A673 (cell line): Measurements from ENCODE around the gene LONP2.

ENCODE experiments used
- CTCF ChIP-seq: fragments of 300-800, 200-600 bp; sonication (generic); conservative IDR thresholded peaks from 2 replicates; pipeline ENCODE4 v1.5.1; 2017; ENCODE audit warnings: low read depth, mild to moderate bottlenecking, antibody characterized with exemption, low read length, moderate library complexity, mixed read lengths
- EZH2 ChIP-seq: fragments of 200-600 bp; sonication (generic); IDR thresholded peaks from 2 replicates; pipeline ENCODE4 v1.6.1; 2017; ENCODE audit warnings: borderline replicate concordance, low read depth, mild to moderate bottlenecking, mixed read lengths, antibody characterized with exemption, low read length; ENCODE audit not compliant: poor library complexity, severe bottlenecking

- no peak for TF ChIP-seq CTCF
- no peak for TF ChIP-seq EZH2
Observed at GRCh38 chr16:48277158-48277557, 33.1 kb downstream of the LONP2 start.
